ENCODE measurements around the gene GDPD3. TPM values are rescaled to one million over a fixed set of nuclear protein-coding genes. Genes with fewer than 3 reads are reported as not detected.

The GDPD3 gene
- total and polyA plus RNA-seq, 2 experiments from 2014 or later: 0.94 to 1.4 TPM

DNA sequence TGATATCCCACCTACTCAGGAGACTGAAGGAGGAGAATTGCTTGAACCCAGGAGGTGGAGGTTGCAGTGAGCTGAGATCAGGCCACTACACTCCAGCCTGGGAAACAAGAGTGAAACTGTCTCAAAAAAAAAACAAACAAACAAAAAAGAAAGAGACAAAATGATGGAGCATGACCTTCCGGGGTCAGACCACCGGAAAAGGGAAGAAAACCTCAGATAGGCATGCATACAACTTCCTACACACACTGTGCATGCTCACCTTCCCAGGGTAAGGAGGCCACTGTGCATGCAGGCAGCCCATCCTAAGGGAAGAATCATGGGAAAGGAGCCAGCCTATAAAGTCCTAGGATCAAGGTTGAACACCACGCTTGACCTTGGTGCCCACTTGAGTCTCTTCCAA, 19.3 kb upstream of the GDPD3 start (continued):
- TF ChIP-seq ZNF462 (CRISPR knock-in tag; IDR thresholded peaks at IDR 0.05) (no peak), ZNF114 (CRISPR knock-in tag; IDR thresholded peaks at IDR 0.05) (no peak), REST (IDR thresholded peaks at IDR 0.05; ENCODE audit: unreplicated experiment) (no peak)

DNA sequence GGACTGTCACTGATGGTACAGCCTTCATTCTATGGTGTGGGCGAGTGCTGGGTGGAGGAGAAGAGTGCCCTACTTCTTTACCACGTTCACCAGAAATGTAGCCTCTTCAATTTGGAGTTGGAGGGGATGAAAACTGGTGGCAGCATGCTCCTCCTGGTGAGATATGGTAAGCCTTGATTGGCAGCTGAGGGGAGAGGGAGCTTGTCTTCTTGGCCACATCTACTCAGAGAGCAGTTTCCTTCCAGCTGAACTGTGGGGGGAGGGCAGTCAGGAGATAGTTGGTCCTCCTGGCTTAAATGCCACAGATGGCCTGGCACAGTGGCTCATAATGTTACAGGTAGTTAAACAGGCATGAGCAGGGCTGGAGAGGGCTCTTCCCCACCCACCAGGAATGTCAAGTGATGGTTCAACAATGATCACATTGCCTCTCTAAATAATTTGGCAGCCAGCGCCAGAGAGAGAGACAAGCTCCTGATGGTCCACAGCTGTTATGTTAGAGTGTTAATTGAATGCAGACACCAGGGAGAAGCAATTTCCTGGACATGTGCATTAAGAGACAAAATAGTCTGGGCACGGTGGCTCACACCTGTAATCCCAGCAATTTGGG, 18.6 kb upstream of the GDPD3 start:
- no peaks in the 10 kb centered on the region for H3K4me1 ChIP-seq (ENCODE audit: insufficient read depth)
- Mint-ChIP-seq H3K4me3 (no peak overlapping the region), H3K9me3 (no peaks in the 10 kb centered on the region), H3K27me3 (ENCODE audit: insufficient read depth, low read depth, poor library complexity) (peaks cover 8% of the 10 kb centered on the region), H3K4me1 (no peaks in the 10 kb centered on the region), H3K36me3 (ENCODE audit: low read depth) (no peaks in the 10 kb centered on the region), H3K27ac (no peak overlapping the region)
- DNase-seq (ENCODE audit: low spot score) (no peak), ATAC-seq (no peak)
- H3K27ac ChIP-seq (ENCODE audit: low read depth): no peak overlapping the region
- H3F3A ChIP-seq (replicated peaks; ENCODE audit: low read depth): no peaks in the 10 kb centered on the region
- H3K36me3 ChIP-seq (ENCODE audit: insufficient read depth): no peaks in the 10 kb centered on the region
- no peak overlapping the region for H3K4me3 ChIP-seq
- H4K20me1 ChIP-seq (replicated peaks; ENCODE audit: insufficient read depth): no peaks in the 10 kb centered on the region
- H2AFZ ChIP-seq: no peak overlapping the region
- H3K79me2 ChIP-seq (replicated peaks; ENCODE audit: insufficient read depth): no peaks in the 10 kb centered on the region
- H3K27me3 ChIP-seq (ENCODE audit: insufficient read depth): no peaks in the 10 kb centered on the region
- no peak overlapping the region for H3K4me2 ChIP-seq
- H3K9me2 ChIP-seq (ENCODE audit: insufficient read depth): no peaks in the 10 kb centered on the region
- TF ChIP-seq EZH2 (IDR thresholded peaks at IDR 0.05; ENCODE audit: low read depth, unreplicated experiment) (no peak), CREB1 (CRISPR knock-in tag; IDR thresholded peaks at IDR 0.05; ENCODE audit: low read depth) (no peak), CTCF (conservative IDR thresholded peaks at IDR 0.05; ENCODE audit: low read depth in 2 of 2) (no peak)
